Parathyroid adenoma (tissue), 2 donors: ENCODE results near the gene PCDH9.

ENCODE experiments used
- H2AFZ ChIP-seq: fragments of 300-600 bp; sonication (generic); one replicate; pipeline ENCODE4 v1.7.0; 2017; ENCODE audit warnings: antibody characterized with exemption, mild to moderate bottlenecking
- H3K27ac ChIP-seq: fragments of 300-600 bp; sonication (generic); one replicate; pipeline ENCODE4 v1.7.0; 2017
- H3K27me3 ChIP-seq: fragments of 300-600 bp; sonication (generic); one replicate; pipeline ENCODE4 v1.7.0; 2017; ENCODE audit warnings: low read length; ENCODE audit not compliant: control insufficient read depth, insufficient read depth
- H3K36me3 ChIP-seq: fragments of 300-600 bp; sonication (generic); one replicate; pipeline ENCODE4 v1.7.0; 2017; ENCODE audit warnings: low read length; ENCODE audit not compliant: control insufficient read depth, insufficient read depth
- H3K4me1 ChIP-seq: fragments of 300-600 bp; sonication (generic); one replicate; pipeline ENCODE4 v1.7.0; 2017; ENCODE audit warnings: control low read depth
- H3K4me2 ChIP-seq: fragments of 300-600 bp; sonication (generic); one replicate; pipeline ENCODE4 v1.7.0; 2017; ENCODE audit warnings: low read length
- H3K4me3 ChIP-seq: fragments of 300-600 bp; sonication (generic); one replicate; pipeline ENCODE4 v1.7.0; 2017; ENCODE audit warnings: low read depth, low read length
- H3K79me2 ChIP-seq: fragments of 300-600 bp; sonication (generic); one replicate; pipeline ENCODE4 v1.7.0; 2017; ENCODE audit warnings: control low read depth
- H3K9ac ChIP-seq: fragments of 300-600 bp; sonication (generic); one replicate; pipeline ENCODE4 v1.7.0; 2017; ENCODE audit warnings: mild to moderate bottlenecking
- H3K9me3 ChIP-seq: fragments of 300-600 bp; sonication (generic); one replicate; pipeline ENCODE4 v1.7.0; 2017; ENCODE audit warnings: low read length; ENCODE audit not compliant: control insufficient read depth
- TF ChIP-seq, protein P1 (sequence below): fragments of 300-600 bp; sonication (generic); IDR thresholded peaks from one replicate; pipeline ENCODE4 v1.7.0; 2017; ENCODE audit warnings: antibody characterized with exemption, mild to moderate bottlenecking
- donor health status: primary hyperparathyroidism.

Gene PCDH9

DNA sequence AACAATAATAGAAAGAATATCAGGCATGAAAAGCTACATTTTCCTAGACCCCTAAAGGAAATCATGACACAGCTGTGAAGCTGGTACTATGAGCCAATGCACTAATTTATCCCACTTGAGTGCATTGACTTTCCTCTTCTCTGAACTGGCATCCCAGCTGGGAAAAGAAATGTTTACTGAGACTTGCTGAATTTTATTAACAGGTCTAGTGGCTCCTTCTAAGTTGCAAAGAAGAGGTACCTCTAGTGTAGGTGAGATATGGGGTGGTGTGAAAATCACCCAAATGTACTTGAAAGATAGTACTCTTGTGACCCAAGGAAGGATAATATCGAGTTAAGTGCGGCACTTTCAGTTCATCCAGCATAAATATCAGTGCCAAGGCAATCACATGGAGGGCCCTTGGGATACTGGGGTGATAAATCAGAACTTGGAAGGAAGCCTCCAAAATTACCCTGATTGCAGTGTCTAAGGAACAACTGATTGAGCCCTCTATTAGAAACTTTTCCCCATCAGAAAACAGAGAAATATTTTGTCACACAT, 369.2 kb downstream of the PCDH9 start:
- Histone ChIP-seq H3K9ac (no peak overlapping the region), H3K79me2 (no peaks in the 10 kb centered on the region), H3K9me3 (no peaks in the 10 kb centered on the region), H3K27ac (no peak overlapping the region), H2AFZ (no peak overlapping the region), H3K36me3 (no peaks in the 10 kb centered on the region), H3K4me3 (no peak overlapping the region), H3K4me1 (no peaks in the 10 kb centered on the region), H3K27me3 (no peaks in the 10 kb centered on the region), H3K4me2 (no peak overlapping the region)
- TF ChIP-seq, protein P1, sequence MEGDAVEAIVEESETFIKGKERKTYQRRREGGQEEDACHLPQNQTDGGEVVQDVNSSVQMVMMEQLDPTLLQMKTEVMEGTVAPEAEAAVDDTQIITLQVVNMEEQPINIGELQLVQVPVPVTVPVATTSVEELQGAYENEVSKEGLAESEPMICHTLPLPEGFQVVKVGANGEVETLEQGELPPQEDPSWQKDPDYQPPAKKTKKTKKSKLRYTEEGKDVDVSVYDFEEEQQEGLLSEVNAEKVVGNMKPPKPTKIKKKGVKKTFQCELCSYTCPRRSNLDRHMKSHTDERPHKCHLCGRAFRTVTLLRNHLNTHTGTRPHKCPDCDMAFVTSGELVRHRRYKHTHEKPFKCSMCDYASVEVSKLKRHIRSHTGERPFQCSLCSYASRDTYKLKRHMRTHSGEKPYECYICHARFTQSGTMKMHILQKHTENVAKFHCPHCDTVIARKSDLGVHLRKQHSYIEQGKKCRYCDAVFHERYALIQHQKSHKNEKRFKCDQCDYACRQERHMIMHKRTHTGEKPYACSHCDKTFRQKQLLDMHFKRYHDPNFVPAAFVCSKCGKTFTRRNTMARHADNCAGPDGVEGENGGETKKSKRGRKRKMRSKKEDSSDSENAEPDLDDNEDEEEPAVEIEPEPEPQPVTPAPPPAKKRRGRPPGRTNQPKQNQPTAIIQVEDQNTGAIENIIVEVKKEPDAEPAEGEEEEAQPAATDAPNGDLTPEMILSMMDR, result no peak

DNA sequence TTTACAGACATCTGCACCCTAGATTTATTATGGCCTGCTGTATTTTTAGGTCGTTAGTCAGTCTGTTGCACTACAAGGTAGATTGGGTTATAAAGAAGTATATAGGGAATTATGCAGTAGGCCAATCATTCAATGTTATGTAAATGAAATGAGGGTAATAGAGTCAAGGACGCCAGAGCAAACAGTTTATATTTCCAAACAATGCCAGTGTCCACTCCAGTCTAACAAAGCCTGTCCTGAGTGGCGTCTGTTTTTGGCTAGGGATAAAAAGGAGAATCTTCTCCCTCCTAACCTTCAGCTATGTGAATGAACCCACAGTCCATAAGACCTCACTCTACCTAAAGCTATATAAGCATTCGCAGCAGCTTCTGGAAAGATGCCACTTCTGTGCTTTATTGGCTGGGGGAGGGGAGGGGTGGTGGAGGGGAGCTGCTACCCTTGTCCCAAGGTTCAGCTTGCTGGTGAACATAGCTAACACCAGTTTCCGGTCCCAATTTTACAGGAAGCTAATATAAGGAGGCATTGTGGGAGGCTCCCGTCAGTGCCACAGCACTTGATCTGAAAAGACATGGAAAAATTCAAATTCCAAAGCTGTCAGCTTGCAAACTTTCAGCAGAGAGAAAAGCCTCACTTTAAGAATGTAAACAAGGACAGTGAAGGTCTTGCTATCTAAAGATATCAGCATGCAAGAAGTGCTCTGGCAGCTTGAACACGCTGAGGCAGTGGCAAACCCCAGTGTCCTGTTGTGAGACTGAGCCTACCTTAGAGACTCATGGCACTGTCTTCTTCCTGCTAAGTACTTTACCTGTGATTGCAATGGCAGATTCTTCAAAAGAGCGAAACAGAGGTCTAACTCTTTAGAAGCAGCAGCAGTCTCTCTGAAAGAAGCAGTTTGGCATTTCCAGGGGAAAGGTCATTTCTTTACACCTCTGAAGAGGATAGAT, 369.9 kb downstream of the PCDH9 start:
- H3K36me3 ChIP-seq, result no peaks in the 10 kb centered on the region
- no peak overlapping the region for H2AFZ ChIP-seq
- no peaks in the 10 kb centered on the region for H3K27me3 ChIP-seq
- no peak overlapping the region for H3K4me3 ChIP-seq
- no peaks in the 10 kb centered on the region for H3K9me3 ChIP-seq
- no peak overlapping the region for H3K9ac ChIP-seq
- H3K79me2 ChIP-seq, result no peaks in the 10 kb centered on the region
- no peak overlapping the region for H3K27ac ChIP-seq
- TF ChIP-seq, protein P1, result no peak
- no peak overlapping the region for H3K4me2 ChIP-seq
- H3K4me1 ChIP-seq, result no peaks in the 10 kb centered on the region

DNA sequence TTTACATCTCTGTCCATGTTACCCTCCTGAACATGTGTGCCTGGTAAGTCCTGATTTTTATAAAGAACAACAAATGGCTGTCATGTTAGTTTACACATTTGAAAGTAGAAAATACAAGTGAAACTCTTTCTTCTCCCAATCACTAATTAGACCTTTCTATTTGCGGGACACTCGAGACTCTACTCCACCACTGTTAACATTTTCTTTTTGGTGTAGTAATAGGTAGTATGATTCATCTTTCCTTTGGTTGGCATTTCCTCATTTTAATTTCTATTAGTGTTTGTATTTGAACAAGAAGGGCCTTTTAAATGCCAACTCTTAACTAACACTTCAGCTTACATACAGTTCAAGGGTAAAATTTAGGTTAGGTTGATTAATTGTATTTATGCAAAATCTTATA, 371.1 kb downstream of the PCDH9 start:
- no peak overlapping the region for H2AFZ ChIP-seq
- H3K9me3 ChIP-seq, result no peaks in the 10 kb centered on the region
- H3K27me3 ChIP-seq, result no peaks in the 10 kb centered on the region
- no peaks in the 10 kb centered on the region for H3K4me1 ChIP-seq
- no peaks in the 10 kb centered on the region for H3K36me3 ChIP-seq
- H3K4me2 ChIP-seq, result no peak overlapping the region
- no peak overlapping the region for H3K9ac ChIP-seq
- H3K27ac ChIP-seq, result no peak overlapping the region
- TF ChIP-seq, protein P1, result no peak
- H3K79me2 ChIP-seq, result no peaks in the 10 kb centered on the region
- no peak overlapping the region for H3K4me3 ChIP-seq

DNA sequence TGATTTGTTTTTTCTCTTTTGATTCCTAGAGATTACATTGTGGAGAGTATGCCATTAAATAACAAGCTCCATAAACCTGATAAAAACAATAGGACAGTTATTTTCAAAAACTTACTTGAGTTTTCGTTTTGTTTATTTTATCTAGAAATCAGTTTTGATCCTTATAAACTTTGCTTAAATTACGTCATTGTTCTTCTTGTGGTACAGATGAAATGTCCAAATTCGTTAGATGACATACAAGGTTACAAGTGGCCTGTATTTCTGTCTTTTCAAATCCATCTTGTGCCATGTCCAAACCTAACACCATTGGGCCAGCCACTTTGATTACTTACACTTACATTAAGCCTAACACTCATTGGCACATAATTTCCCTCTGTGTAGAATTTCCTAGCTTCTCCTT, 372.0 kb downstream of the PCDH9 start:
- Histone ChIP-seq H3K4me2 (no peak overlapping the region), H2AFZ (no peak overlapping the region), H3K27ac (no peak overlapping the region), H3K9ac (no peak overlapping the region), H3K4me3 (no peak overlapping the region), H3K27me3 (no peaks in the 10 kb centered on the region), H3K79me2 (no peaks in the 10 kb centered on the region), H3K9me3 (no peaks in the 10 kb centered on the region), H3K4me1 (no peaks in the 10 kb centered on the region), H3K36me3 (no peaks in the 10 kb centered on the region)
- TF ChIP-seq, protein P1, result no peak
